Activated CD4-positive, alpha-beta T cell treated with anti-CD3 and anti-CD28 coated beads, Interleukin-2, amount 50 U/mL, for 16 hours (primary cell): ENCODE results near the gene WHRN.

Experiments
- DNase-seq: peaks from one replicate; pipeline ENCODE4 v3.0.0-alpha.2; 2020

Gene WHRN

GRCh38 chr9:114356792-114357191, 148.5 kb downstream of the WHRN start:
- DNase-seq, result no peak

GRCh38 chr9:114355821-114356220, 149.5 kb downstream of the WHRN start:
- no peak for DNase-seq
